ENCODE measurements around the gene KANSL1.
"Not testable (repeated sequence)": the region's sequence is repeated elsewhere in the genome, so short reads cannot be mapped to it uniquely, and the experiment has no call there.

KANSL1 gene

DNA sequence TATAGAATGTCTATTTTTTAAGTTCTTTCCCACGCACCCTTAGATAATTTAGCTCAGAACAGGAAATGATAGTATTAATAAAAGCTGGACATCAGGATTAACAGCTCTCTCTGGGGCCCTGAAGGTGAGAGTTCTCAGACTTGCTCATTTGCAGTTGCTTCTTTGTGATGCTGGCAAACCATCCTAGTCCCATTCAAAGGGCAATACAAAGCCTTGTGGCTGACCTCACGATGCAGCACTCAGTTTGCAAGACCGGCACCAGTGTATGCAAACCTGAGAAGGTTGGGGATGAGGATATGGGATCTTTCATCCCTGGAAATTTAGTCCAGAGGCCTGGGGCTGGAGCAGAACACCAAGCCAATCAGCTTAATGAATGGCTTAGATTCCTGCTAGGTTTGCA lies 164.9 kb downstream of the KANSL1 start:
- H3K36me3 ChIP-seq (ENCODE audit: control insufficient read depth, insufficient read depth, low read length): peaks cover 93% of the 10 kb centered on the region
- no peak overlapping the region for H3K27ac ChIP-seq (ENCODE audit: low read depth, low read length, severe bottlenecking)
- no peaks in the 10 kb centered on the region for H3K9me3 ChIP-seq (ENCODE audit: control insufficient read depth, low read length)
- H3K4me1 ChIP-seq (ENCODE audit: control insufficient read depth, insufficient read depth, low read length, poor library complexity, severe bottlenecking): peaks cover 4% of the 10 kb centered on the region
- H3K4me3 ChIP-seq (ENCODE audit: extremely low read depth, insufficient read depth, low read length, poor library complexity, severe bottlenecking): no peak overlapping the region
- 73 to 100% methylated on average over 1 to 2 of the region's 3 CpGs for WGBS, 2 experiments (ENCODE audit: insufficient coverage in 2 of 2)

GRCh38 chr17:46027976-46028325 lies 165.3 kb downstream of the KANSL1 start:
- Histone ChIP-seq H3K36me3 (ENCODE audit: control insufficient read depth, insufficient read depth, low read length) (peaks cover 92% of the 10 kb centered on the region), H3K27ac (ENCODE audit: low read depth, low read length, severe bottlenecking) (no peak overlapping the region), H3K4me3 (ENCODE audit: extremely low read depth, insufficient read depth, low read length, poor library complexity, severe bottlenecking) (no peak overlapping the region), H3K4me1 (ENCODE audit: control insufficient read depth, insufficient read depth, low read length, poor library complexity, severe bottlenecking) (peaks cover 4% of the 10 kb centered on the region), H3K9me3 (ENCODE audit: control insufficient read depth, low read length) (no peaks in the 10 kb centered on the region)
- 96 to 100% methylated on average over 3 to 4 of the region's 4 CpGs for WGBS, 2 experiments (ENCODE audit: insufficient coverage in 2 of 2)

GRCh38 chr17:46027048-46027975 lies 165.9 kb downstream of the KANSL1 start:
- Histone ChIP-seq H3K36me3 (ENCODE audit: control insufficient read depth, insufficient read depth, low read length) (peaks cover 93% of the 10 kb centered on the region), H3K9me3 (ENCODE audit: control insufficient read depth, low read length) (no peaks in the 10 kb centered on the region), H3K27ac (ENCODE audit: low read depth, low read length, severe bottlenecking) (peak overlapping the region; percentile 45), H3K4me1 (ENCODE audit: control insufficient read depth, insufficient read depth, low read length, poor library complexity, severe bottlenecking) (peaks cover 4% of the 10 kb centered on the region), H3K4me3 (ENCODE audit: extremely low read depth, insufficient read depth, low read length, poor library complexity, severe bottlenecking) (no peak overlapping the region)
- WGBS, 2 experiments (ENCODE audit: insufficient coverage in 2 of 2): 93% methylated on average over 9 to 10 of the region's 12 CpGs

GRCh38 chr17:46026166-46027047 lies 166.8 kb downstream of the KANSL1 start:
- no peak overlapping the region for H3K4me3 ChIP-seq (ENCODE audit: extremely low read depth, insufficient read depth, low read length, poor library complexity, severe bottlenecking)
- H3K36me3 ChIP-seq (ENCODE audit: control insufficient read depth, insufficient read depth, low read length): peaks cover 89% of the 10 kb centered on the region
- peak overlapping the region; percentile 45 for H3K27ac ChIP-seq (ENCODE audit: low read depth, low read length, severe bottlenecking)
- WGBS, 2 experiments (ENCODE audit: insufficient coverage in 2 of 2): 93 to 94% methylated on average over 14 to 15 of the region's 17 CpGs
- peaks cover 4% of the 10 kb centered on the region for H3K4me1 ChIP-seq (ENCODE audit: control insufficient read depth, insufficient read depth, low read length, poor library complexity, severe bottlenecking)
- H3K9me3 ChIP-seq (ENCODE audit: control insufficient read depth, low read length): no peaks in the 10 kb centered on the region

DNA sequence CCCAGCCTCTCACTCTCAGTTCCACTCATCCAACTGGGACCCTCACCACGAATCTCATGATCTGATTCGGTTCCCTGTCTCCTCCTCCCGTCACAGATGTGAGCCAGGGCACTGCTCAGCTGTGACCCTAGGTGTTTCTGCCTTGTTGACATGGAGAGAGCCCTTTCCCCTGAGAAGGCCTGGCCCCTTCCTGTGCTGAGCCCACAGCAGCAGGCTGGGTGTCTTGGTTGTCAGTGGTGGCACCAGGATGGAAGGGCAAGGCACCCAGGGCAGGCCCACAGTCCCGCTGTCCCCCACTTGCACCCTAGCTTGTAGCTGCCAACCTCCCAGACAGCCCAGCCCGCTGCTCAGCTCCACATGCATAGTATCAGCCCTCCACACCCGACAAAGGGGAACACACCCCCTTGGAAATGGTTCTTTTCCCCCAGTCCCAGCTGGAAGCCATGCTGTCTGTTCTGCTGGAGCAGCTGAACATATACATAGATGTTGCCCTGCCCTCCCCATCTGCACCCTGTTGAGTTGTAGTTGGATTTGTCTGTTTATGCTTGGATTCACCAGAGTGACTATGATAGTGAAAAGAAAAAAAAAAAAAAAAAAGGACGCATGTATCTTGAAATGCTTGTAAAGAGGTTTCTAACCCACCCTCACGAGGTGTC lies 167.6 kb downstream of the KANSL1 start:
- Histone ChIP-seq H3K4me3 (ENCODE audit: extremely low read depth, insufficient read depth, low read length, poor library complexity, severe bottlenecking) (no peak overlapping the region), H3K4me1 (ENCODE audit: control insufficient read depth, insufficient read depth, low read length, poor library complexity, severe bottlenecking) (peaks cover 4% of the 10 kb centered on the region), H3K36me3 (ENCODE audit: control insufficient read depth, insufficient read depth, low read length) (peaks cover 83% of the 10 kb centered on the region), H3K27ac (ENCODE audit: low read depth, low read length, severe bottlenecking) (no peak overlapping the region), H3K9me3 (ENCODE audit: control insufficient read depth, low read length) (no peaks in the 10 kb centered on the region)
- 94 to 95% methylated on average over 4 to 6 of the region's 8 CpGs for WGBS, 2 experiments (ENCODE audit: insufficient coverage in 2 of 2)

DNA sequence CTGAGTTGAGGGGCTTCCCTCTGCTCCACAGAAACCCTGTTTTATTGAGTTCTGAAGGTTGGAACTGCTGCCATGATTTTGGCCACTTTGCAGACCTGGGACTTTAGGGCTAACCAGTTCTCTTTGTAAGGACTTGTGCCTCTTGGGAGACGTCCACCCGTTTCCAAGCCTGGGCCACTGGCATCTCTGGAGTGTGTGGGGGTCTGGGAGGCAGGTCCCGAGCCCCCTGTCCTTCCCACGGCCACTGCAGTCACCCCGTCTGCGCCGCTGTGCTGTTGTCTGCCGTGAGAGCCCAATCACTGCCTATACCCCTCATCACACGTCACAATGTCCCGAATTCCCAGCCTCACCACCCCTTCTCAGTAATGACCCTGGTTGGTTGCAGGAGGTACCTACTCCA lies 168.2 kb downstream of the KANSL1 start:
- Histone ChIP-seq H3K4me1 (ENCODE audit: control insufficient read depth, insufficient read depth, low read length, poor library complexity, severe bottlenecking) (peaks cover 4% of the 10 kb centered on the region), H3K9me3 (ENCODE audit: control insufficient read depth, low read length) (no peaks in the 10 kb centered on the region), H3K4me3 (ENCODE audit: extremely low read depth, insufficient read depth, low read length, poor library complexity, severe bottlenecking) (no peak overlapping the region), H3K36me3 (ENCODE audit: control insufficient read depth, insufficient read depth, low read length) (peaks cover 78% of the 10 kb centered on the region), H3K27ac (ENCODE audit: low read depth, low read length, severe bottlenecking) (no peak overlapping the region)
- 79 to 98% methylated on average over 3 to 8 of the region's 10 CpGs for WGBS, 2 experiments (ENCODE audit: insufficient coverage in 2 of 2)

DNA sequence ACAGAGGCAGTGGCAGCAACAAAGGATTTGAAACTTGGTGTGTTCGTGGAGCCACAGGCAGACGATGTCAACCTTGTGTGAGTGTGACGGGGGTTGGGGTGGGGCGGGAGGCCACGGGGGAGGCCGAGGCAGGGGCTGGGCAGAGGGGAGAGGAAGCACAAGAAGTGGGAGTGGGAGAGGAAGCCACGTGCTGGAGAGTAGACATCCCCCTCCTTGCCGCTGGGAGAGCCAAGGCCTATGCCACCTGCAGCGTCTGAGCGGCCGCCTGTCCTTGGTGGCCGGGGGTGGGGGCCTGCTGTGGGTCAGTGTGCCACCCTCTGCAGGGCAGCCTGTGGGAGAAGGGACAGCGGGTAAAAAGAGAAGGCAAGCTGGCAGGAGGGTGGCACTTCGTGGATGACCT lies 168.6 kb downstream of the KANSL1 start:
- WGBS, 2 experiments (ENCODE audit: insufficient coverage in 2 of 2): 89 to 97% methylated on average over 11 to 12 of the region's 14 CpGs
- H3K27ac ChIP-seq (ENCODE audit: low read depth, low read length, severe bottlenecking): no peak overlapping the region
- H3K4me1 ChIP-seq (ENCODE audit: control insufficient read depth, insufficient read depth, low read length, poor library complexity, severe bottlenecking): peaks cover 4% of the 10 kb centered on the region
- H3K4me3 ChIP-seq (ENCODE audit: extremely low read depth, insufficient read depth, low read length, poor library complexity, severe bottlenecking): no peak overlapping the region
- peaks cover 74% of the 10 kb centered on the region for H3K36me3 ChIP-seq (ENCODE audit: control insufficient read depth, insufficient read depth, low read length)
- H3K9me3 ChIP-seq (ENCODE audit: control insufficient read depth, low read length): no peaks in the 10 kb centered on the region

- WGBS, 2 experiments (ENCODE audit: insufficient coverage in 2 of 2): 95 to 97% methylated on average over 17 to 18 of the region's 24 CpGs
- no peak overlapping the region for H3K4me3 ChIP-seq (ENCODE audit: extremely low read depth, insufficient read depth, low read length, poor library complexity, severe bottlenecking)
- H3K27ac ChIP-seq (ENCODE audit: low read depth, low read length, severe bottlenecking): no peak overlapping the region
- peaks cover 67% of the 10 kb centered on the region for H3K36me3 ChIP-seq (ENCODE audit: control insufficient read depth, insufficient read depth, low read length)
- H3K9me3 ChIP-seq (ENCODE audit: control insufficient read depth, low read length): no peaks in the 10 kb centered on the region
- peaks cover 4% of the 10 kb centered on the region for H3K4me1 ChIP-seq (ENCODE audit: control insufficient read depth, insufficient read depth, low read length, poor library complexity, severe bottlenecking)
Measured at GRCh38 chr17:46023783-46024388, 169.3 kb downstream of the KANSL1 start.

- peaks cover 62% of the 10 kb centered on the region for H3K36me3 ChIP-seq (ENCODE audit: control insufficient read depth, insufficient read depth, low read length)
- H3K4me1 ChIP-seq (ENCODE audit: control insufficient read depth, insufficient read depth, low read length, poor library complexity, severe bottlenecking); H3K4me3 ChIP-seq (ENCODE audit: extremely low read depth, insufficient read depth, low read length, poor library complexity, severe bottlenecking); H3K27ac ChIP-seq (ENCODE audit: low read depth, low read length, severe bottlenecking); H3K9me3 ChIP-seq (ENCODE audit: control insufficient read depth, low read length): not testable (repeated sequence)
- 92 to 93% methylated on average over 6 to 7 of the region's 7 CpGs for WGBS, 2 experiments (ENCODE audit: insufficient coverage in 2 of 2)
Measured at GRCh38 chr17:46023366-46023765, 169.9 kb downstream of the KANSL1 start.

- Histone ChIP-seq H3K4me1 (ENCODE audit: control insufficient read depth, insufficient read depth, low read length, poor library complexity, severe bottlenecking) (no peaks in the 10 kb centered on the region), H3K4me3 (ENCODE audit: extremely low read depth, insufficient read depth, low read length, poor library complexity, severe bottlenecking) (no peak overlapping the region), H3K9me3 (ENCODE audit: control insufficient read depth, low read length) (no peaks in the 10 kb centered on the region), H3K36me3 (ENCODE audit: control insufficient read depth, insufficient read depth, low read length) (peaks cover 39% of the 10 kb centered on the region), H3K27ac (ENCODE audit: low read depth, low read length, severe bottlenecking) (no peak overlapping the region)
- 88 to 92% methylated on average over 11 of the region's 12 CpGs for WGBS, 2 experiments (ENCODE audit: insufficient coverage in 2 of 2)
Measured at GRCh38 chr17:46020998-46021397, 172.2 kb downstream of the KANSL1 start.
